HCT116 (cell line): ENCODE data around the gene PCDHA11.

Experiments used
- CBX3 ChIP-seq: IDR thresholded peaks from 2 replicates; pipeline ENCODE4 v1.6.1; 2012; ENCODE audit warnings: low read depth
- CEBPB ChIP-seq: IDR thresholded peaks from 2 replicates; pipeline ENCODE4 v1.6.1; 2012; ENCODE audit warnings: low read depth
- EZH2 ChIP-seq: fragments of 200-600 bp; sonication (generic); IDR thresholded peaks from 2 replicates; pipeline ENCODE4 v1.6.1; 2017; ENCODE audit warnings: antibody characterized with exemption, mixed run types
- JUND ChIP-seq: IDR thresholded peaks from 2 replicates; pipeline ENCODE4 v1.6.1; 2012
- POLR2A ChIP-seq: IDR thresholded peaks from 2 replicates; pipeline ENCODE4 v1.7.0; 2011; ENCODE audit warnings: borderline replicate concordance; ENCODE audit not compliant: insufficient read depth, insufficient read length; ENCODE audit errors: extremely low read depth
- POLR2AphosphoS5 ChIP-seq: IDR thresholded peaks from 2 replicates; pipeline ENCODE4 v1.6.1; 2011; ENCODE audit warnings: mild to moderate bottlenecking, low read depth, low read length, moderate library complexity
- REST ChIP-seq: IDR thresholded peaks from 2 replicates; pipeline ENCODE4 v1.6.1; 2012; ENCODE audit warnings: low read depth
- SIN3A ChIP-seq: IDR thresholded peaks from 2 replicates; pipeline ENCODE4 v1.6.1; 2012; ENCODE audit warnings: low read depth
- SP1 ChIP-seq: IDR thresholded peaks from 2 replicates; pipeline ENCODE4 v1.6.1; 2012; ENCODE audit warnings: low read depth
- ZNF274 ChIP-seq: fragments of 200-500 bp; sonication (Bioruptor generic); IDR thresholded peaks from 2 replicates; pipeline ENCODE4 v1.6.1; 2014; ENCODE audit warnings: mild to moderate bottlenecking, low read depth, low read length, inconsistent platforms
- TF ChIP-seq, protein P1 (sequence below), 3 experiments: fragments of 200-600 bp in 1 of 3; sonication (generic) in 1 of 3; IDR thresholded peaks in 2 of 3; conservative IDR thresholded peaks in 1 of 3; 2 replicates each; pipeline ENCODE4 v1.5.1; 2012 to 2017; ENCODE audit warnings: low read depth in 2 of 3, low read length in 2 of 3, antibody characterized with exemption in 1 of 3, borderline replicate concordance in 1 of 3, control low read depth in 1 of 3, mild to moderate bottlenecking in 1 of 3, mixed read lengths in 1 of 3, mixed run types in 1 of 3, moderate library complexity in 1 of 3; ENCODE audit not compliant: insufficient read depth in 1 of 3

DNA sequence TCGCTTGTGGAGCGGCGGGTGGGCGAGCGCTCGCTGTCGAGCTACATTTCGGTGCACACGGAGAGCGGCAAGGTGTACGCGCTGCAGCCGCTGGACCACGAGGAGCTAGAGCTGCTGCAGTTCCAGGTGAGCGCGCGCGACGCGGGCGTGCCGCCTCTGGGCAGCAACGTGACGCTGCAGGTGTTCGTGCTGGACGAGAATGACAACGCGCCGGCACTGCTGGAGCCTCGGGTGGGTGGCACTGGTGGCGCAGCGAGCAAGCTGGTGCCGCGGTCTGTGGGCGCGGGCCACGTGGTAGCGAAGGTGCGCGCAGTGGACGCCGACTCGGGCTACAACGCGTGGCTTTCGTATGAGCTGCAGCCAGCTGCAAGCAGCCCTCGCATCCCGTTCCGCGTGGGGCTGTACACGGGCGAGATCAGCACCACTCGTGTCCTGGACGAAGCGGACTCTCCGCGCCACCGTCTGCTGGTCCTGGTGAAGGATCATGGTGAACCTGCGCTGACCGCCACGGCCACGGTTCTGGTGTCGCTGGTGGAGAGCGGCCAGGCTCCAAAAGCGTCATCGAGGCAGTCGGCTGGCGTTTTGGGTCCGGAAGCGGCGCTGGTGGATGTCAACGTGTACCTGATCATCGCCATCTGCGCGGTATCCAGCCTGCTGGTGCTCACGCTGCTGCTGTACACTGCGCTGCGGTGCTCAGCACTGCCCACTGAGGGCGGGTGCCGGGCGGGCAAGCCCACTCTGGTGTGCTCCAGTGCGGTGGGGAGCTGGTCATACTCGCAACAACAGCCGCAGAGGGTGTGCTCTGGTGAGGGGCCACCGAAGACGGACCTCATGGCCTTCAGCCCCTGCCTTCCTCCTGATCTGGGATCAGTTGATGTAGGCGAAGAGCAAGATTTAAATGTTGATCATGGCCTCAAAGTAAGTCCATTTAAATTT lies 25.7 kb upstream of the PCDHA11 start:
- TF ChIP-seq POLR2AphosphoS5 = no peak
- TF ChIP-seq, protein P1, sequence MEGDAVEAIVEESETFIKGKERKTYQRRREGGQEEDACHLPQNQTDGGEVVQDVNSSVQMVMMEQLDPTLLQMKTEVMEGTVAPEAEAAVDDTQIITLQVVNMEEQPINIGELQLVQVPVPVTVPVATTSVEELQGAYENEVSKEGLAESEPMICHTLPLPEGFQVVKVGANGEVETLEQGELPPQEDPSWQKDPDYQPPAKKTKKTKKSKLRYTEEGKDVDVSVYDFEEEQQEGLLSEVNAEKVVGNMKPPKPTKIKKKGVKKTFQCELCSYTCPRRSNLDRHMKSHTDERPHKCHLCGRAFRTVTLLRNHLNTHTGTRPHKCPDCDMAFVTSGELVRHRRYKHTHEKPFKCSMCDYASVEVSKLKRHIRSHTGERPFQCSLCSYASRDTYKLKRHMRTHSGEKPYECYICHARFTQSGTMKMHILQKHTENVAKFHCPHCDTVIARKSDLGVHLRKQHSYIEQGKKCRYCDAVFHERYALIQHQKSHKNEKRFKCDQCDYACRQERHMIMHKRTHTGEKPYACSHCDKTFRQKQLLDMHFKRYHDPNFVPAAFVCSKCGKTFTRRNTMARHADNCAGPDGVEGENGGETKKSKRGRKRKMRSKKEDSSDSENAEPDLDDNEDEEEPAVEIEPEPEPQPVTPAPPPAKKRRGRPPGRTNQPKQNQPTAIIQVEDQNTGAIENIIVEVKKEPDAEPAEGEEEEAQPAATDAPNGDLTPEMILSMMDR (IDR thresholded peaks at IDR 0.05 in 2 of 3, conservative IDR thresholded peaks at IDR 0.05 in 1 of 3; ENCODE audit: borderline replicate concordance in 1 of 3, insufficient read depth in 1 of 3, low read depth in 2 of 3, low read length in 2 of 3) = no peak
- no peak for TF ChIP-seq JUND
- no peak for TF ChIP-seq ZNF274
- no peak for TF ChIP-seq POLR2A
- TF ChIP-seq REST = no peak
- no peak for TF ChIP-seq CBX3
- no peak for TF ChIP-seq CEBPB
- no peak for TF ChIP-seq SP1
- no peak for TF ChIP-seq SIN3A
- TF ChIP-seq EZH2 = no peak
